Right lobe of liver (tissue), 6 donors: Measurements from ENCODE around the gene CCNJL. TPM values are rescaled to one million over a fixed set of nuclear protein-coding genes. Genes with fewer than 3 reads are reported as not detected.
A peak's percentile ranks its signal among the peaks of the same experiment; 100 is the strongest.

Source experiments
- ATAC-seq, 4 donors: fragments of 200-7000 bp; cut with Tn5 transposase; one replicate each; pipeline ENCODE4 v1.9.1; 2020; ENCODE audit warnings: mild to moderate bottlenecking in 4 of 4, moderate library complexity in 4 of 4
- DNase-seq, 3 donors: peaks; one replicate each; pipeline ENCODE4 v3.0.0-alpha.2; 2020
- H3K27ac ChIP-seq, 3 donors: fragments of 200-600 bp; one replicate each; pipeline ENCODE4 v1.8.0; 2022
- H3K27me3 ChIP-seq, 2 donors: fragments of 200-600 bp; one replicate each; pipeline ENCODE4 v1.8.0; 2022
- H3K36me3 ChIP-seq, 4 donors: fragments of 200-600 bp; sonication (generic) in 1 of 4; one replicate each; pipeline versions ENCODE4 v1.5.1 to v1.8.0; 2017 to 2022; ENCODE audit warnings: control low read depth in 1 of 4
- H3K4me1 ChIP-seq, 4 donors: fragments of 200-600 bp; sonication (generic) in 1 of 4; one replicate each; pipeline versions ENCODE4 v1.5.1 to v1.8.0; 2017 to 2022; ENCODE audit warnings: control low read depth in 1 of 4
- H3K4me3 ChIP-seq, 3 donors: fragments of 200-600 bp; one replicate each; pipeline ENCODE4 v1.8.0; 2022
- H3K9me3 ChIP-seq, 4 donors: fragments of 200-600 bp; sonication (generic) in 1 of 4; one replicate each; pipeline versions ENCODE4 v1.5.1 to v1.8.0; 2017 to 2022; ENCODE audit warnings: control low read depth in 1 of 4
- CTCF ChIP-seq, 4 donors: fragments of 200-600 bp in 3 of 4; fragments of 450-650 bp in 1 of 4; IDR thresholded peaks; one replicate each; pipeline versions ENCODE4 v1.5.1 to v1.8.0; 2016 to 2022; ENCODE audit warnings: antibody characterized with exemption in 4 of 4, mild to moderate bottlenecking in 2 of 4
- POLR2A ChIP-seq: fragments of 450-650 bp; IDR thresholded peaks from one replicate; pipeline ENCODE4 v1.6.1; 2017; ENCODE audit warnings: antibody characterized with exemption, mild to moderate bottlenecking
- WGBS: methylation state at CpG from one replicate; pipeline ENCODE4 v1.1.6; 2018; ENCODE audit warnings: low coverage, low lambda C conversion rate; ENCODE audit not compliant: insufficient coverage; ENCODE audit errors: missing lambda C conversion rate; 5-methylcytosine and 5-hydroxymethylcytosine counted together
- intact Hi-C, 2 donors: fragments of 100-400 bp; cut with DNase I; formaldehyde crosslinking; loops; one replicate each; pipeline versions ENCODE4 v1.11.2 to v1.14.1; 2022
- total RNA-seq, 6 experiments: library from RNA; depleted of rRNA in 2 of 6; stranded (reverse); fragments of >200 nt in 2 of 6; fragmentation: NEBNext Ultra II Directional in 3 of 6; extraction: Animal tissue kit (Norgen Biotek cat#: 25700) in 3 of 6; gene quantifications; one replicate each; pipeline versions ENCODE4 v1.1.0 to v1.2.4, GENCODE V29; 2016 to 2023
- donor health status: DM: no; HTN: yes; CAD: no.
- donor health status: DM: no; HTN: no; CAD: no.
- donor health status: DM: no; HTN: no; CAD: no.
- donor health status: DM: no; HTN: yes; CAD: no.
- donor health status: DM: no; HTN: yes; CAD: no.

CCNJL gene
- total RNA-seq, 6 experiments from 2014 or later, result 0.19 to 0.79 (median 0.44) TPM

- intact Hi-C loops, result no loop called here
- ATAC-seq, result no peak
- TF ChIP-seq POLR2A, result no peak
- no peak for TF ChIP-seq CTCF (IDR thresholded peaks at IDR 0.05)
- 76% methylated on average over 3 of the region's 10 CpGs for WGBS
- no peak overlapping the region for H3K27ac ChIP-seq
- no peak overlapping the region for H3K4me3 ChIP-seq
- H3K36me3 ChIP-seq, result no peaks in the 10 kb centered on the region
- no peaks in the 10 kb centered on the region for H3K9me3 ChIP-seq
- H3K4me1 ChIP-seq, result no peaks in the 10 kb centered on the region
- no peaks in the 10 kb centered on the region for H3K27me3 ChIP-seq
- no peak for DNase-seq
These were observed 80.5 kb downstream of the CCNJL start for GRCh38 chr5:160231783-160232342.

- no peaks in the 10 kb centered on the region for H3K4me1 ChIP-seq
- DNase-seq (no peak), ATAC-seq (peak; percentile 24 to 61 (median 38))
- intact Hi-C loops, result no loop called here
- TF ChIP-seq POLR2A (no peak), CTCF (IDR thresholded peaks at IDR 0.05) (no peak)
- H3K27ac ChIP-seq, result no peak overlapping the region
- no peaks in the 10 kb centered on the region for H3K36me3 ChIP-seq
- no peak overlapping the region for H3K4me3 ChIP-seq
- H3K27me3 ChIP-seq, result no peaks in the 10 kb centered on the region
- 76% methylated on average over 4 of the region's 9 CpGs for WGBS
- no peaks in the 10 kb centered on the region for H3K9me3 ChIP-seq
These were observed 81.5 kb downstream of the CCNJL start for GRCh38 chr5:160230686-160231527.

GRCh38 chr5:160229190-160229742 is 83.1 kb downstream of the CCNJL start, which contains the start of gene FABP6:
Gene FABP6 (plus strand): TSS chr5:160229506. CDS start chr5:160229558, 52 bp downstream.
- Histone ChIP-seq H3K36me3 (no peaks in the 10 kb centered on the region), H3K4me3 (no peak within 1 kb of the TSS), H3K9me3 (no peaks in the 10 kb centered on the region), H3K4me1 (no peaks in the 10 kb centered on the region), H3K27me3 (no peaks in the 10 kb centered on the region), H3K27ac (no peak within 1 kb of the TSS)
- ATAC-seq (no peak), DNase-seq (no peak)
- intact Hi-C loops, result no loop called here
- 60% methylated on average over 2 of the region's 7 CpGs for WGBS
- no peak for TF ChIP-seq CTCF (IDR thresholded peaks at IDR 0.05)
- no peak for TF ChIP-seq POLR2A

DNA sequence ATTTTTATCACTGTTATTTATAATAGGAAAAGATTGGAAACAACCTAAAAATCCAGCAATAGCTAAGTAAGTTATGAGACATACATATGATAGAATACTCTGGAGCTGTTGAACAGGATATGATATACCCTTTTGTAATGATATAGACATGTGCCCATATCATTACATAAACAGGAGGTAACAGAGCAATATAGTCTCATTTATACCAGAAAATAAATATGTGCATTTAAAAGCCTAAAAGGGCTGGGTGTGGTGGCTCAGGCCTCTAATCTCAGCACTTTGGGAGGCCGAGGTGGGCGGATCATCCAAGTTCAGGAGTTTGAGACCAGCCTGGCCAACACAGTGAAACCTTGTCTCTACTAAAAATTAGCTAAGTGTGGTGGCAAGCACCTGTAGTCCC is 85.4 kb downstream of the CCNJL start:
- ATAC-seq (no peak), DNase-seq (no peak)
- Histone ChIP-seq H3K27me3 (no peaks in the 10 kb centered on the region), H3K27ac (no peak overlapping the region), H3K36me3 (no peaks in the 10 kb centered on the region), H3K9me3 (no peaks in the 10 kb centered on the region), H3K4me3 (no peak overlapping the region), H3K4me1 (no peaks in the 10 kb centered on the region)
- no peak for TF ChIP-seq POLR2A
- no peak for TF ChIP-seq CTCF (IDR thresholded peaks at IDR 0.05)
- WGBS, result 88% methylated on average over 2 of the region's 2 CpGs
- intact Hi-C loops, result no loop called here
